ENCODE measurements around the gene ZNF879. TPM values are rescaled to one million over a fixed set of nuclear protein-coding genes. Genes with fewer than 3 reads are reported as not detected.

The ZNF879 gene
- total and polyA plus RNA-seq, 7 experiments from 2014 or later = 4.2 to 20.0 (median 6.5) TPM

DNA sequence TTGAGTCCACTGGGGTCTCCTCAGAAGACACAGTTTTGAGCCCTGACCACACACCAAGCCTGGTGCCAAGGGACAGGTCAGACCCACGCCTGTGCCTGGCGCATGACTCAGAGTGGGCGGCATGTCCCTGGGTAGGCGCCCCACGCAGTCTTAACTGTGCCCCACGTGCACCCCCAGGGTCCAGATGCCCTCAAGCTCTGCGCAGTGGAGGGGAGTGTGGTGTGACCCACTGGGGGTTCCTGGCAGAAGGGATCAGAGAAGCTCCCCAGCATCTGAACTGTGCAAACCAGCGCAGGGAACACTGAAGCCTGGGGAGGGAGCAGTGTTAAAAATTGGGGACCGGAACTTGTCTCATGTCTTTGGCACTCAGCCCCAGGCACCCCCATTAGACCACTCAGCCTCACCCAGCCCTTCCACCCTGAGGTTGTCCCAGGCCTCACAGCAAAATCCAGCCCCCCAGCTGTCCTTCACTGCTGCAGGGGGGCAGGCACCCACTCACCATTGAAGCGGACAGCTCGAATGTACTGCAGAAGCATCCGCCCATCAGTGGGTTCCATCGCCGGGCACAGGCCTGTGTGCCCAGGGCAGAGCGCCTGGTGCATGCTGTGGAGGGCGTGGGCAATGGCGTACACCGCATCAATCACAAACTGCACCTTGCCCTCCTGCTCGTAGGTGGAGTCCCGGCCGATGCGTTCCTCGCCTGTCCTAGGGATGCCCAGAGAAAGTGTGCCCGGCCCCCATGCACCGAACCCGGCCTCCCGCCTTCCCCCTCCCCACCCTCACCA, 35.0 kb upstream of the ZNF879 start:
- CTCF ChIA-PET = no interaction called here
- peaks cover 0 to 41% (median 16%) of the 10 kb centered on the region in 11 donors for H3K9me3 Mint-ChIP-seq
- H3K36me3 Mint-ChIP-seq = peaks cover 0 to 6% (median 0%) of the 10 kb centered on the region in 5 donors
- no peak overlapping the region for H3K4me3 ChIP-seq (ENCODE audit: low read length)
- H3K27me3 Mint-ChIP-seq = peaks cover 10 to 21% (median 20%) of the 10 kb centered on the region in 5 donors
- H3K4me3 Mint-ChIP-seq = no peak overlapping the region
- no peak overlapping the region for H3K27ac Mint-ChIP-seq
- POLR2A ChIA-PET = no interaction called here
- intact Hi-C loops (cut with micrococcal nuclease) = no loop called here
- DNase-seq (no peak), ATAC-seq (no peak)
- H3K4me1 Mint-ChIP-seq = peaks cover 0 to 4% (median 0%) of the 10 kb centered on the region in 7 donors
- peaks cover 0 to 43% (median 0%) of the 10 kb centered on the region in 3 experiments for H3K9me3 ChIP-seq (ENCODE audit: control insufficient read depth in 2 of 3, low read length in 3 of 3)
- no peaks in the 10 kb centered on the region for H3K36me3 ChIP-seq (ENCODE audit: control insufficient read depth in 2 of 3, insufficient read depth in 3 of 3, low read length in 3 of 3)
- H3K27ac ChIP-seq (ENCODE audit: low read depth, low read length) = no peak overlapping the region
- no peaks in the 10 kb centered on the region for H3K4me1 ChIP-seq (ENCODE audit: control insufficient read depth in 2 of 2, insufficient read depth in 2 of 2, low read length in 2 of 2)
- H3K27me3 ChIP-seq (ENCODE audit: control insufficient read depth in 2 of 2, insufficient read depth in 2 of 2, low read length in 2 of 2) = no peaks in the 10 kb centered on the region

DNA sequence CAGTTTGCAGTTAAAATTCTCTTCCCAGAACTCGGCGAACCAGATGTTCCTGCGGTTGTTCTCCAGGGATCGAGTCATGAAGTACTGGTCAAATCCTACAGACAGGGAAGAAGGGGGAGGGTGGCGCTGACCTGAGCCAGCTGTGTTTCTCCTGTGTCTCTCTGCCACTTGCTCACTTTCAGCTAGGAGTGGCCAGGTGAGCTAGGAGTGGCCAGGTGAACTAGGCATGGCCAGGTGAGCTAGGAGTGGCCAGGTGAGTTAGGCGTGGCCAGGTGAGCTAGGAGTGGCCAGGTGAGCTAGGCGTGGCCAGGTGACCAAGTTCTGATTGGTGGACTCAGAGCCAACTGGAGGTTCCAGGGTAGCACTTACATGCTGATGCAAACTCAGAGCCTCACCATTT, 34.3 kb upstream of the ZNF879 start:
- peaks cover 0 to 8% (median 3%) of the 10 kb centered on the region in 7 donors for H3K4me1 Mint-ChIP-seq
- no peak for ATAC-seq
- H3K4me1 ChIP-seq (ENCODE audit: control insufficient read depth in 2 of 2, insufficient read depth in 2 of 2, low read length in 2 of 2) = no peaks in the 10 kb centered on the region
- peaks cover 0 to 40% (median 0%) of the 10 kb centered on the region in 3 experiments for H3K9me3 ChIP-seq (ENCODE audit: control insufficient read depth in 2 of 3, low read length in 3 of 3)
- H3K36me3 ChIP-seq (ENCODE audit: control insufficient read depth in 2 of 3, insufficient read depth in 3 of 3, low read length in 3 of 3) = no peaks in the 10 kb centered on the region
- H3K4me3 ChIP-seq (ENCODE audit: low read length) = no peak overlapping the region
- peaks cover 0 to 6% (median 0%) of the 10 kb centered on the region in 5 donors for H3K36me3 Mint-ChIP-seq
- CTCF ChIA-PET = no interaction called here
- intact Hi-C loops (cut with micrococcal nuclease) = no loop called here
- peaks cover 15 to 27% (median 22%) of the 10 kb centered on the region in 5 donors for H3K27me3 Mint-ChIP-seq
- H3K27me3 ChIP-seq (ENCODE audit: control insufficient read depth in 2 of 2, insufficient read depth in 2 of 2, low read length in 2 of 2) = no peaks in the 10 kb centered on the region
- no peak overlapping the region for H3K27ac ChIP-seq (ENCODE audit: low read depth, low read length)
- no peak for DNase-seq
- no peak overlapping the region for H3K27ac Mint-ChIP-seq
- POLR2A ChIA-PET = no interaction called here
- no peak overlapping the region for H3K4me3 Mint-ChIP-seq
- peaks cover 0 to 35% (median 16%) of the 10 kb centered on the region in 11 donors for H3K9me3 Mint-ChIP-seq

DNA sequence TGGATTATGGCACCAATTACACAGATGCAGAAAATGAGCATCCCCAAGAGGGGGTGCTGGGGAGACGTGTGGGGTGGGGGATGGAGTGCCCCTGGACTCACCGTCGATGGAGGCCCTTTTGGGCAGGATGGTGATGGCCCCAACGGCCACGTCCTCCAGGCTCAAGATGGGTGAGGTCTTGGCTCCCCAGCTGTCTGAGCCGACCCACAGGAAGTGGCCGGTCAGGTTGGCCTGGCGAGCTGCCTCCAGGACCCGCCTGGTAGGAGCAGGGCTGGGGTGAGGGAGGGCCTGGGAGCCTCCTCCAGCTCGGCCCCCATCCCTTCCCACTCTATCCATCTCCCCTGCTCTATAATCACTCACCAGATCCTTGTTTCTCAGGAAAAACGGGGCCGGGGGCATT, 33.1 kb upstream of the ZNF879 start:
- H3K4me1 ChIP-seq (ENCODE audit: control insufficient read depth in 2 of 2, insufficient read depth in 2 of 2, low read length in 2 of 2) = no peaks in the 10 kb centered on the region
- Mint-ChIP-seq H3K27me3 (peaks cover 20 to 31% (median 27%) of the 10 kb centered on the region in 5 donors), H3K4me3 (no peak overlapping the region), H3K36me3 (peaks cover 0 to 8% (median 2%) of the 10 kb centered on the region in 5 donors), H3K27ac (peak overlapping the region in 1 of 9 donors; percentile 73), H3K9me3 (peaks cover 0 to 28% (median 19%) of the 10 kb centered on the region in 11 donors), H3K4me1 (peaks cover 0 to 12% (median 7%) of the 10 kb centered on the region in 7 donors)
- ATAC-seq (no peak), DNase-seq (no peak)
- no peaks in the 10 kb centered on the region for H3K36me3 ChIP-seq (ENCODE audit: control insufficient read depth in 2 of 3, insufficient read depth in 3 of 3, low read length in 3 of 3)
- H3K9me3 ChIP-seq (ENCODE audit: control insufficient read depth in 2 of 3, low read length in 3 of 3) = peaks cover 0 to 32% (median 0%) of the 10 kb centered on the region in 3 experiments
- H3K27ac ChIP-seq (ENCODE audit: low read depth, low read length) = no peak overlapping the region
- H3K4me3 ChIP-seq (ENCODE audit: low read length) = no peak overlapping the region
- ChIA-PET CTCF (no interaction called here), POLR2A (no interaction called here)
- no peaks in the 10 kb centered on the region for H3K27me3 ChIP-seq (ENCODE audit: control insufficient read depth in 2 of 2, insufficient read depth in 2 of 2, low read length in 2 of 2)
- intact Hi-C loops (cut with micrococcal nuclease) = no loop called here

DNA sequence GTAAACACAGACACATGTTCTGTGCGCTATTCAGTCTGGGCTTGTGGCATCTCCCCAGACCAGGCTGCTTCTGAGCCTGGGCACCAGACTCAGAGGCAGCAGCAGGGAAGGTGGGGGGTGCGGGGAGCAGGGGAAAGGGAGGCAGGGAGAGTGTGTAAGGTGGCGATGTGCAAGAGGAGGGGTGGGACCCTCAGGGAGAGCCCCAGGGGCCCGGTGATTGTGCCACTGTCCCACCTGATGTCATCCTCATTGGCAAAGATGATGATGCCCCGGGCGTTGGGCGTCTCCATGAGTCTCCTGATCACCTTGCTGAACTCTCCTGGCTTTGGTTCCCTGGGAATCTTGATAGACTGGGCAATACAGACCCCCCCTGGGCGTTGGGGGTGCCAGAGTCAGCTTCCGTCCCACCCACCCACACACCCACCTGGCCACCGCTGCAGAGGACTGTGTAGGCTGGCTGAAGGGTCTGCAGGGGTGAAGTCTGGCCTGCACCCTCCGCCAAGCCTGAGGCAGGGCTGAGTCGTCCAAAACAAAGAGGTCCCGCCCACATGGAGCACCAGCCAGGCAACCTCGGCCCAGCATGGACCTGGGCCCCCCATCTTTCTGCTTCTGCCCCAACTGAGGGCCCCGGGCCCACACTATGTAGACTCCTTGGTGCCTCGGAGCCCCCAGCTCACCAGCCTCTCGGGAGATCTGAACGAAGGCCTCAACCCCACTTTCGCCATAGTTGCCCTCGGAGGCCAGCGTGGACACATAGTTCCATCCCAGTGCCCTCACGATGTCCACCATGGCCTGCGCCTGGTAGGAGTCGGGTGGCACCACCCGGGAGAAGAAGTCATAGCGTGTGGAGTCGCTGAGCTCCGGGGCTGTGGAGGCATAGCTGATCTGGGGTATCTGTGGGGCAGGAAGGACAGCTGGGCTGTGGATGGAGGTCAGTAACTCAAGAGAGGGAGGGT, 32.1 kb upstream of the ZNF879 start:
- Histone ChIP-seq H3K27me3 (ENCODE audit: control insufficient read depth in 2 of 2, insufficient read depth in 2 of 2, low read length in 2 of 2) (no peaks in the 10 kb centered on the region), H3K36me3 (ENCODE audit: control insufficient read depth in 2 of 3, insufficient read depth in 3 of 3, low read length in 3 of 3) (no peaks in the 10 kb centered on the region), H3K9me3 (ENCODE audit: control insufficient read depth in 2 of 3, low read length in 3 of 3) (peaks cover 0 to 25% (median 0%) of the 10 kb centered on the region in 3 experiments), H3K27ac (ENCODE audit: low read depth, low read length) (no peak overlapping the region), H3K4me1 (ENCODE audit: control insufficient read depth in 2 of 2, insufficient read depth in 2 of 2, low read length in 2 of 2) (no peaks in the 10 kb centered on the region), H3K4me3 (ENCODE audit: low read length) (no peak overlapping the region)
- Mint-ChIP-seq H3K4me3 (no peak overlapping the region), H3K9me3 (peaks cover 0 to 30% (median 13%) of the 10 kb centered on the region in 11 donors), H3K36me3 (peaks cover 0 to 9% (median 4%) of the 10 kb centered on the region in 5 donors), H3K27ac (no peak overlapping the region), H3K4me1 (peaks cover 0 to 15% (median 9%) of the 10 kb centered on the region in 7 donors), H3K27me3 (peaks cover 22 to 36% (median 30%) of the 10 kb centered on the region in 5 donors)
- intact Hi-C loops (cut with micrococcal nuclease) = no loop called here
- no peak for DNase-seq
- ChIA-PET POLR2A (no interaction called here), CTCF (no interaction called here)
- ATAC-seq = no peak

DNA sequence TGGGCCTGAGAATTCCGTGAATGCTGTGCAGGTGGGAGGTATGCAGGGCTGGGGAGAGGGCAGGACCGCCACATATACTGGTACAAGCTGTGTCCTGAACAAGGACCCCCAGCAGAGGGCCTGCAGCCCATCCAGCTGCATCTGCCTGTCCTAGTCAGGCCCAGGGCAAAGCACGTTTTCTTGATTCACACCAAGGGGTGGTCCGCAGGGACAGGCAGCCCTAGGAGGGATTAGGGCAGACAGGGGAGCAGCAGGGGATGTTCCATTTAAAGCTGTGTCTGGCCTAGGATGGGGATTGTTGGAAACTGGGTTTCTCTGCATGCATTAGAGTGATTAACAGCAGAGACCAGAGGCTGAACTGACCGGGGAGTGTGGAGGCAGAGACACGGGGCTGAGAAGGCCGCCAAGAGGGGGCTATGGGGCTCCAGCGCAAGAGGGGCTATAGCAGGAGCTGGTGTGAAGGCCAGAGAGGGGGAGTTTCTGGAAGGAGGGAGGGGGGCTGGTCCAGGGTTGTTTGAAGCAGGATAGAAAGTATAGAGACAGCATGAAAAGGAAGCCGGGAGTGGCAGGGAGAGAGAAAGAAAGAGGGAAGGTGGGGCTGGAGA, 31.2 kb upstream of the ZNF879 start:
- Mint-ChIP-seq H3K36me3 (peaks cover 0 to 9% (median 4%) of the 10 kb centered on the region in 5 donors), H3K9me3 (peaks cover 0 to 27% (median 10%) of the 10 kb centered on the region in 11 donors), H3K27ac (no peak overlapping the region), H3K4me3 (peak overlapping the region in 1 of 10 donors; percentile 49), H3K4me1 (peaks cover 0 to 15% (median 9%) of the 10 kb centered on the region in 7 donors), H3K27me3 (peaks cover 22 to 42% (median 30%) of the 10 kb centered on the region in 5 donors)
- ATAC-seq (no peak), DNase-seq (no peak)
- H3K27ac ChIP-seq (ENCODE audit: low read depth, low read length) = no peak overlapping the region
- H3K4me3 ChIP-seq (ENCODE audit: low read length) = no peak overlapping the region
- peaks cover 0 to 16% (median 0%) of the 10 kb centered on the region in 3 experiments for H3K9me3 ChIP-seq (ENCODE audit: control insufficient read depth in 2 of 3, low read length in 3 of 3)
- ChIA-PET CTCF (no interaction called here), POLR2A (no interaction called here)
- H3K27me3 ChIP-seq (ENCODE audit: control insufficient read depth in 2 of 2, insufficient read depth in 2 of 2, low read length in 2 of 2) = no peaks in the 10 kb centered on the region
- intact Hi-C loops (cut with micrococcal nuclease) = no loop called here
- H3K36me3 ChIP-seq (ENCODE audit: control insufficient read depth in 2 of 3, insufficient read depth in 3 of 3, low read length in 3 of 3) = no peaks in the 10 kb centered on the region
- no peaks in the 10 kb centered on the region for H3K4me1 ChIP-seq (ENCODE audit: control insufficient read depth in 2 of 2, insufficient read depth in 2 of 2, low read length in 2 of 2)

DNA sequence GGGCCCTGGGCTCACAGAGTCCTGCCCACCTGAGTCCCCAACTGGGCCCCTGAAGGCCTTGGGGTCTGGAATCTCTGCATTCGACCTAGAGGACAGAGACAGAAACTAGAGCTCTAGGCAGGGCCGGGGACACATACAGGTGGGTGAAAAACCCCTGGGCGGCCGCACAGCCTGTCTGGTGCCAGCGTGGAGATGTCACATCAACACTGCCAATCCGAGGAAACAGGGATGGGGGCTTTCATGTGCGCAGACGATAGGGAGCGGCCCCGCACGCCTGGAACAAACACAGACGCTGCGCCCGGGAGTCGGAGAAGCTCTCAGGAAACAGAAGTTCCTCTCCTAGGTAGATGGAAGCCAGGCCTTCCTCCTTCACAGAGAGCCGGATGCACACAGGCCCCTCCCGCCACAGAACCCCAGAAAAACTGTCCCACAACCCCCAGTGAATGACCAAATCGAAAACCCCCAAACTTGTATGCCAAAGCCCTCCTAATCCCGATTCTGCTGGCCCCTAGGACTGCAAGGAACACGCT, 30.3 kb upstream of the ZNF879 start:
- no peaks in the 10 kb centered on the region for H3K4me1 ChIP-seq (ENCODE audit: control insufficient read depth in 2 of 2, insufficient read depth in 2 of 2, low read length in 2 of 2)
- no peak overlapping the region for H3K4me3 ChIP-seq (ENCODE audit: low read length)
- H3K9me3 ChIP-seq (ENCODE audit: control insufficient read depth in 2 of 3, low read length in 3 of 3) = peaks cover 0 to 15% (median 0%) of the 10 kb centered on the region in 3 experiments
- CTCF ChIA-PET = no interaction called here
- no peaks in the 10 kb centered on the region for H3K36me3 ChIP-seq (ENCODE audit: control insufficient read depth in 2 of 3, insufficient read depth in 3 of 3, low read length in 3 of 3)
- Mint-ChIP-seq H3K27me3 (peaks cover 22 to 42% (median 30%) of the 10 kb centered on the region in 5 donors), H3K9me3 (peaks cover 0 to 21% (median 7%) of the 10 kb centered on the region in 11 donors), H3K4me1 (peaks cover 0 to 15% (median 9%) of the 10 kb centered on the region in 7 donors), H3K27ac (peak overlapping the region in 1 of 9 donors; percentile 1), H3K4me3 (peak overlapping the region in 1 of 10 donors; percentile 60), H3K36me3 (peaks cover 0 to 9% (median 4%) of the 10 kb centered on the region in 5 donors)
- no peak overlapping the region for H3K27ac ChIP-seq (ENCODE audit: low read depth, low read length)
- no peaks in the 10 kb centered on the region for H3K27me3 ChIP-seq (ENCODE audit: control insufficient read depth in 2 of 2, insufficient read depth in 2 of 2, low read length in 2 of 2)
- DNase-seq = no peak
- no peak for ATAC-seq
- POLR2A ChIA-PET = no interaction called here
- intact Hi-C loops (cut with micrococcal nuclease) = no loop called here

Data from naive thymus-derived CD4-positive, alpha-beta T cell (primary cell).